KMS-11 (cell line): Measurements from ENCODE around the gene DHX15.
A peak's percentile ranks its signal among the peaks of the same experiment; 100 is the strongest.

Source experiments
- H2AFZ ChIP-seq: fragments of 200-600 bp; sonication (generic); 2 replicates; pipeline ENCODE4 v1.6.1; 2016; ENCODE audit warnings: antibody characterized with exemption, mixed run types, low read depth
- H3K27ac ChIP-seq: fragments of 200-600 bp; sonication (generic); 2 replicates; pipeline ENCODE4 v1.6.1; 2016; ENCODE audit warnings: mild to moderate bottlenecking, mixed run types
- H3K27me3 ChIP-seq: fragments of 200-600 bp; sonication (generic); 2 replicates; pipeline ENCODE4 v1.6.1; 2017; ENCODE audit warnings: mild to moderate bottlenecking, low read depth, mixed run types, moderate library complexity; ENCODE audit not compliant: insufficient read depth
- H3K36me3 ChIP-seq: fragments of 200-600 bp; sonication (generic); 2 replicates; pipeline ENCODE4 v1.6.1; 2017; ENCODE audit warnings: mild to moderate bottlenecking, mixed run types; ENCODE audit not compliant: insufficient read depth
- H3K4me1 ChIP-seq: fragments of 200-600 bp; sonication (generic); 2 replicates; pipeline ENCODE4 v1.6.1; 2016; ENCODE audit warnings: mild to moderate bottlenecking, low read depth, mixed run types; ENCODE audit not compliant: poor library complexity, severe bottlenecking
- H3K4me2 ChIP-seq: fragments of 200-600 bp; sonication (generic); 2 replicates; pipeline ENCODE4 v1.7.0; 2016; ENCODE audit warnings: mild to moderate bottlenecking, mixed run types
- H3K4me3 ChIP-seq: fragments of 200-600 bp; sonication (generic); IDR thresholded peaks from 2 replicates; pipeline ENCODE4 v1.6.1; 2017; ENCODE audit warnings: low read depth, low read length, mixed read lengths; ENCODE audit not compliant: insufficient read depth
- H3K79me2 ChIP-seq: fragments of 200-600 bp; sonication (generic); 2 replicates; pipeline ENCODE4 v1.6.1; 2016; ENCODE audit warnings: low read depth, mixed run types; ENCODE audit not compliant: insufficient read depth
- H3K9ac ChIP-seq: fragments of 200-600 bp; sonication (generic); 2 replicates; pipeline ENCODE4 v1.6.1; 2016; ENCODE audit warnings: mild to moderate bottlenecking, mixed run types
- H4K20me1 ChIP-seq: fragments of 200-600 bp; sonication (generic); 2 replicates; pipeline ENCODE4 v1.6.1; 2016; ENCODE audit warnings: mild to moderate bottlenecking, mixed run types; ENCODE audit not compliant: insufficient read depth
- CTCF ChIP-seq: fragments of 200-600 bp; sonication (generic); conservative IDR thresholded peaks from 2 replicates; pipeline ENCODE4 v1.6.1; 2017; ENCODE audit warnings: low read depth, mild to moderate bottlenecking, antibody characterized with exemption, low read length, moderate library complexity, mixed read lengths

Gene DHX15

GRCh38 chr4:24550441-24551175 is 33.7 kb downstream of the DHX15 start:
- no peak for TF ChIP-seq CTCF
- Histone ChIP-seq H3K36me3 (no peaks in the 10 kb centered on the region), H2AFZ (no peak overlapping the region)

GRCh38 chr4:24547979-24548378 is 36.4 kb downstream of the DHX15 start:
- Histone ChIP-seq H2AFZ (no peak overlapping the region), H3K27ac (no peak overlapping the region), H3K4me3 (no peak overlapping the region), H3K36me3 (no peaks in the 10 kb centered on the region), H3K4me1 (peaks cover 57% of the 10 kb centered on the region), H3K79me2 (peaks cover 77% of the 10 kb centered on the region), H4K20me1 (peaks cover 29% of the 10 kb centered on the region), H3K4me2 (no peak overlapping the region), H3K9ac (no peak overlapping the region), H3K27me3 (no peaks in the 10 kb centered on the region)
- TF ChIP-seq CTCF = no peak

More at GRCh38 chr4:24550441-24551175, 33.7 kb downstream of the DHX15 start:
- Histone ChIP-seq H3K9ac (no peak overlapping the region), H3K27me3 (no peaks in the 10 kb centered on the region), H3K27ac (no peak overlapping the region), H3K4me1 (peaks cover 49% of the 10 kb centered on the region), H3K79me2 (peaks cover 74% of the 10 kb centered on the region), H3K4me2 (no peak overlapping the region), H4K20me1 (peaks cover 16% of the 10 kb centered on the region), H3K4me3 (no peak overlapping the region)

- H3K79me2 ChIP-seq = peaks cover 60% of the 10 kb centered on the region
- no peak overlapping the region for H3K9ac ChIP-seq
- peaks cover 20% of the 10 kb centered on the region for H4K20me1 ChIP-seq
- TF ChIP-seq CTCF = no peak
- H3K4me2 ChIP-seq = peak overlapping the region; percentile 29; the same call in 1 of the 2 replicates
- no peaks in the 10 kb centered on the region for H3K27me3 ChIP-seq
- no peaks in the 10 kb centered on the region; the same call in 1 of the 2 replicates for H3K36me3 ChIP-seq
- H2AFZ ChIP-seq = no peak overlapping the region
- peaks cover 39% of the 10 kb centered on the region for H3K4me1 ChIP-seq
- no peak overlapping the region for H3K27ac ChIP-seq
- no peak overlapping the region for H3K4me3 ChIP-seq
These were observed 40.0 kb downstream of the DHX15 start for GRCh38 chr4:24544208-24544988.

- H3K4me1 ChIP-seq = peaks cover 34% of the 10 kb centered on the region
- no peak for TF ChIP-seq CTCF
- H3K27me3 ChIP-seq = no peaks in the 10 kb centered on the region
- no peak overlapping the region for H2AFZ ChIP-seq
- no peaks in the 10 kb centered on the region; the same call in 1 of the 2 replicates for H4K20me1 ChIP-seq
- no peak overlapping the region for H3K27ac ChIP-seq
- no peak overlapping the region for H3K4me3 ChIP-seq
- H3K9ac ChIP-seq = no peak overlapping the region
- no peak overlapping the region for H3K4me2 ChIP-seq
- peaks cover 30% of the 10 kb centered on the region; the same call in 1 of the 2 replicates for H3K79me2 ChIP-seq
- H3K36me3 ChIP-seq = peaks cover 8% of the 10 kb centered on the region; the same call in 1 of the 2 replicates
These were observed 47.3 kb downstream of the DHX15 start for GRCh38 chr4:24537025-24537424.
